B cell (primary cell): Measurements from ENCODE around the gene ENDOG.

Experiments
- EZH2 ChIP-seq: IDR thresholded peaks from 2 replicates; pipeline ENCODE4 v1.6.1; 2012; ENCODE audit warnings: borderline replicate concordance, low read depth, mild to moderate bottlenecking, moderate library complexity, low read length; ENCODE audit not compliant: insufficient read depth, poor library complexity, severe bottlenecking
- TF ChIP-seq, protein P1 (sequence below): fragments of 200-600 bp; IDR thresholded peaks from one replicate; pipeline ENCODE4 v1.8.0; 2022; ENCODE audit warnings: antibody characterized with exemption, mild to moderate bottlenecking

GRCh38 chr9:128802482-128802881 lies 15.8 kb upstream of the ENDOG start:
- TF ChIP-seq, protein P1, sequence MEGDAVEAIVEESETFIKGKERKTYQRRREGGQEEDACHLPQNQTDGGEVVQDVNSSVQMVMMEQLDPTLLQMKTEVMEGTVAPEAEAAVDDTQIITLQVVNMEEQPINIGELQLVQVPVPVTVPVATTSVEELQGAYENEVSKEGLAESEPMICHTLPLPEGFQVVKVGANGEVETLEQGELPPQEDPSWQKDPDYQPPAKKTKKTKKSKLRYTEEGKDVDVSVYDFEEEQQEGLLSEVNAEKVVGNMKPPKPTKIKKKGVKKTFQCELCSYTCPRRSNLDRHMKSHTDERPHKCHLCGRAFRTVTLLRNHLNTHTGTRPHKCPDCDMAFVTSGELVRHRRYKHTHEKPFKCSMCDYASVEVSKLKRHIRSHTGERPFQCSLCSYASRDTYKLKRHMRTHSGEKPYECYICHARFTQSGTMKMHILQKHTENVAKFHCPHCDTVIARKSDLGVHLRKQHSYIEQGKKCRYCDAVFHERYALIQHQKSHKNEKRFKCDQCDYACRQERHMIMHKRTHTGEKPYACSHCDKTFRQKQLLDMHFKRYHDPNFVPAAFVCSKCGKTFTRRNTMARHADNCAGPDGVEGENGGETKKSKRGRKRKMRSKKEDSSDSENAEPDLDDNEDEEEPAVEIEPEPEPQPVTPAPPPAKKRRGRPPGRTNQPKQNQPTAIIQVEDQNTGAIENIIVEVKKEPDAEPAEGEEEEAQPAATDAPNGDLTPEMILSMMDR = no peak
- no peak for TF ChIP-seq EZH2
